ENCODE measurements around the gene COPG2. TPM values are rescaled to one million over a fixed set of nuclear protein-coding genes. Genes with fewer than 3 reads are reported as not detected.
"Not testable (repeated sequence)": the region's sequence is repeated elsewhere in the genome, so short reads cannot be mapped to it uniquely, and the experiment has no call there.

COPG2 gene
- total RNA-seq, 1 experiment from 2014 or later = 25.5 TPM

DNA sequence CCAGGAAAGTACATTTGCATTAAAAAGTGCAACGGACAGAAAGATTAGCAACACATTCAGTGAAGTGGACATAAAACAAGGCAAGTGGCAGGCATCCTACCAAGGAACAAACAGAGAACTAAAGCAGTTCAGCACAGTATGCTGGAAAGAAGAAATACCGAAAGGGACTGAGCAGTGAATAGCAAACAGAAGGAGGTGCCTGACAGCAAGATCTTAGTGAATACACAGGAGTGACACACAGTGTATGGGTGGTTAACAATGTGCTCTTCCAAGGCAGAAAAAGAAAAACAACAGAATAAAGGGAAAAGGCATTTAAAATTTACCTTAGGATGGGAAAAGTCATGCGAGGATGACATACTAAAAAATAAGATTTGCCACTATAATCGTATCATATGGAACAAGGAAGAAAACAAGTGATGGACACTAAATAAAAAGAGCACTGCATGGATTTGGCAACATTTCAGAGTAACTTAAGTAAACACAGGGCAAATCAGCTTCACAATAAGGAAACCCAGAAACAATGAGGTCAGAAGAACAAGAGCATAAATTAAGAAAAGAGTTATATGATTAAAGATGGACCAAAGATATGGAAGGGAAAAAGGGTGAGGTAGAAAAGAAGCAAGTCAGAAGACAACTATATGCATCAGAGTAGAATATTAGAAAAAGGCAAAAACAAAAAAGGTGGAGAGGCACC lies 147.1 kb downstream of the COPG2 start:
- H3K9me2 ChIP-seq (ENCODE audit: insufficient read depth) = no peaks in the 10 kb centered on the region
- H3K4me1 ChIP-seq (replicated peaks; ENCODE audit: insufficient read depth) = no peaks in the 10 kb centered on the region
- intact Hi-C loops (cut with micrococcal nuclease; ENCODE audit: unreplicated experiment) = no loop called here
- no peaks in the 10 kb centered on the region for H3K79me2 ChIP-seq (ENCODE audit: low read depth)
- H2AFZ ChIP-seq = no peak overlapping the region
- H3K36me3 ChIP-seq (ENCODE audit: low read depth) = no peaks in the 10 kb centered on the region
- TF ChIP-seq EZH2 (IDR thresholded peaks at IDR 0.05; ENCODE audit: low read depth) = no peak
- TF ChIP-seq, protein P1, sequence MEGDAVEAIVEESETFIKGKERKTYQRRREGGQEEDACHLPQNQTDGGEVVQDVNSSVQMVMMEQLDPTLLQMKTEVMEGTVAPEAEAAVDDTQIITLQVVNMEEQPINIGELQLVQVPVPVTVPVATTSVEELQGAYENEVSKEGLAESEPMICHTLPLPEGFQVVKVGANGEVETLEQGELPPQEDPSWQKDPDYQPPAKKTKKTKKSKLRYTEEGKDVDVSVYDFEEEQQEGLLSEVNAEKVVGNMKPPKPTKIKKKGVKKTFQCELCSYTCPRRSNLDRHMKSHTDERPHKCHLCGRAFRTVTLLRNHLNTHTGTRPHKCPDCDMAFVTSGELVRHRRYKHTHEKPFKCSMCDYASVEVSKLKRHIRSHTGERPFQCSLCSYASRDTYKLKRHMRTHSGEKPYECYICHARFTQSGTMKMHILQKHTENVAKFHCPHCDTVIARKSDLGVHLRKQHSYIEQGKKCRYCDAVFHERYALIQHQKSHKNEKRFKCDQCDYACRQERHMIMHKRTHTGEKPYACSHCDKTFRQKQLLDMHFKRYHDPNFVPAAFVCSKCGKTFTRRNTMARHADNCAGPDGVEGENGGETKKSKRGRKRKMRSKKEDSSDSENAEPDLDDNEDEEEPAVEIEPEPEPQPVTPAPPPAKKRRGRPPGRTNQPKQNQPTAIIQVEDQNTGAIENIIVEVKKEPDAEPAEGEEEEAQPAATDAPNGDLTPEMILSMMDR (conservative IDR thresholded peaks at IDR 0.05) = no peak
- BruUV-seq (replicated peaks) = no TSS peak
- DNase-seq = no peak
- H3K4me2 ChIP-seq = no peak overlapping the region
- H3F3A ChIP-seq (ENCODE audit: insufficient read depth, low read depth) = no peaks in the 10 kb centered on the region
- ChIA-PET CTCF (no interaction called here), POLR2A (ENCODE audit: unreplicated experiment) (no interaction called here)
- H3K9me3 ChIP-seq (ENCODE audit: insufficient read depth, low read depth) = no peaks in the 10 kb centered on the region
- no peak overlapping the region for H3K27ac ChIP-seq
- H3K27me3 ChIP-seq (ENCODE audit: insufficient read depth, low read depth) = no peaks in the 10 kb centered on the region
- no peak overlapping the region for H3K4me3 ChIP-seq
- H4K20me1 ChIP-seq (ENCODE audit: insufficient read depth) = no peaks in the 10 kb centered on the region

GRCh38 chr7:130515315-130516040 lies 153.1 kb downstream of the COPG2 start:
- no peaks in the 10 kb centered on the region for H3K36me3 ChIP-seq (ENCODE audit: low read depth)
- BruUV-seq (replicated peaks) = no TSS peak
- H2AFZ ChIP-seq = no peak overlapping the region
- TF ChIP-seq, protein P1 (conservative IDR thresholded peaks at IDR 0.05) = no peak
- TF ChIP-seq EZH2 (IDR thresholded peaks at IDR 0.05; ENCODE audit: low read depth) = no peak
- H3K79me2 ChIP-seq (ENCODE audit: low read depth) = no peaks in the 10 kb centered on the region
- no peaks in the 10 kb centered on the region for H3K4me1 ChIP-seq (replicated peaks; ENCODE audit: insufficient read depth)
- H3K9me2 ChIP-seq (ENCODE audit: insufficient read depth) = no peaks in the 10 kb centered on the region
- H3K4me2 ChIP-seq = no peak overlapping the region
- peaks cover 4% of the 10 kb centered on the region; the same call in 1 of the 2 replicates for H3F3A ChIP-seq (ENCODE audit: insufficient read depth, low read depth)
- no peak overlapping the region for H3K27ac ChIP-seq
- ChIA-PET POLR2A (ENCODE audit: unreplicated experiment) (no interaction called here), CTCF (no interaction called here)
- no peaks in the 10 kb centered on the region for H3K27me3 ChIP-seq (ENCODE audit: insufficient read depth, low read depth)
- DNase-seq = no peak
- H4K20me1 ChIP-seq (ENCODE audit: insufficient read depth) = no peaks in the 10 kb centered on the region
- H3K4me3 ChIP-seq = no peak overlapping the region
- H3K9me3 ChIP-seq (ENCODE audit: insufficient read depth, low read depth) = no peaks in the 10 kb centered on the region
- intact Hi-C loops (cut with micrococcal nuclease; ENCODE audit: unreplicated experiment) = no loop called here

DNA sequence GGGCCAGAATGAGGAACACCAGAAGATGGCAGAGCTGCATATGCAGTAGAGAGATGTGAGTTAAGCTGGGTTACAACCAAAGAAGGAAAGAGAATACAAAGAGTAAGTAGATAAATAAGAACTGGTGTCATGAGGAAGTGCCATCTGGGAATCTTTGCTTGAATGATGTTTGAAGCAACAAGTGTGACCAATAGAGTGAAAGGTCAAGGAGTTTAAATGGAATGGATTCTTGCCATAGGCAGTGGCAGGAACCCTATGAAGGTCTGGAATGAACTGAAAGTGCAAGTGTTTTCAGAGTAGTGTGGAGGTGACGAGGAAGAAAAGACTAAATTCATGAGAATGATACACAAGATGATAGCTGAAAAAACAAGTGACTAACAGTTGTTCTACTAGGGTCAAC lies 155.1 kb downstream of the COPG2 start:
- DNase-seq = no peak
- Histone ChIP-seq H3K4me3 (no peak overlapping the region), H3K27ac (no peak overlapping the region), H4K20me1 (ENCODE audit: insufficient read depth) (no peaks in the 10 kb centered on the region), H3F3A (ENCODE audit: insufficient read depth, low read depth) (peaks cover 4% of the 10 kb centered on the region; the same call in 1 of the 2 replicates), H3K9me2 (ENCODE audit: insufficient read depth) (no peaks in the 10 kb centered on the region), H3K79me2 (ENCODE audit: low read depth) (no peaks in the 10 kb centered on the region), H3K4me1 (replicated peaks; ENCODE audit: insufficient read depth) (no peaks in the 10 kb centered on the region), H3K27me3 (ENCODE audit: insufficient read depth, low read depth) (no peaks in the 10 kb centered on the region), H2AFZ (no peak overlapping the region), H3K36me3 (ENCODE audit: low read depth) (no peaks in the 10 kb centered on the region), H3K4me2 (no peak overlapping the region), H3K9me3 (ENCODE audit: insufficient read depth, low read depth) (no peaks in the 10 kb centered on the region)
- BruUV-seq (replicated peaks) = no TSS peak
- POLR2A ChIA-PET (ENCODE audit: unreplicated experiment) = no interaction called here
- TF ChIP-seq, protein P1 (conservative IDR thresholded peaks at IDR 0.05) = no peak
- no peak for TF ChIP-seq EZH2 (IDR thresholded peaks at IDR 0.05; ENCODE audit: low read depth)
- CTCF ChIA-PET = interaction anchor here (0.6 kb wide), 1 partner anchor 319 kb away, joined by 7 read pairs; no protein-coding TSS in a partner anchor
- intact Hi-C loops (cut with micrococcal nuclease; ENCODE audit: unreplicated experiment) = no loop called here

DNA sequence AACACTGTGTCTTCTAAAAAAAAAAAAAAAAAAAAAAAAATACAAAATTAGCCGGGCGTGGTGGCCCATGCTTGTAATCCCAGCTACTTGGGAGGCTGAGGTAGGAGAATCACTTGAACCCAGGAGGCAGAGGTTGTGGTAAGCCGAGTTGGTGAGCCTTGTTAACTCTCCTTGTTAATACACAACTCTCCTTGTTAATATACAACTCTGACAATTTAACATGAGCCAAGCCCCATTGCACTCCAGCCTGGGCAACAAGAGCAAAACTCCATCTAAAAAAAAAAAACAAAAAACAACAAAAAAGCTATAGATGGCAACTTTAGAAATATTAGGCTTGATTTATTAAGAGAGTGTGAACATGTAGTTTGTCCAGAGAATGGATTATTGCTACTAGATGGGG lies 156.5 kb downstream of the COPG2 start:
- H3K27ac ChIP-seq; CTCF ChIA-PET; H4K20me1 ChIP-seq (ENCODE audit: insufficient read depth); DNase-seq; H3K4me3 ChIP-seq; intact Hi-C loops (cut with micrococcal nuclease; ENCODE audit: unreplicated experiment); H2AFZ ChIP-seq; H3F3A ChIP-seq (ENCODE audit: insufficient read depth, low read depth); H3K27me3 ChIP-seq (ENCODE audit: insufficient read depth, low read depth); H3K9me2 ChIP-seq (ENCODE audit: insufficient read depth); POLR2A ChIA-PET (ENCODE audit: unreplicated experiment); H3K79me2 ChIP-seq (ENCODE audit: low read depth); H3K4me1 ChIP-seq (replicated peaks; ENCODE audit: insufficient read depth); BruUV-seq (replicated peaks); H3K36me3 ChIP-seq (ENCODE audit: low read depth); H3K9me3 ChIP-seq (ENCODE audit: insufficient read depth, low read depth); H3K4me2 ChIP-seq: not testable (repeated sequence)

Data from PC-9 (cell line).